Measurements from ENCODE around the gene EHBP1L1.

Gene EHBP1L1

GRCh38 chr11:65584723-65585171 lies 8.9 kb downstream of the EHBP1L1 start:
- peaks cover 46% of the 10 kb centered on the region for H3K36me3 Mint-ChIP-seq (ENCODE audit: low read depth)
- peaks cover 25% of the 10 kb centered on the region for H3K4me1 Mint-ChIP-seq (ENCODE audit: low read depth)
- no peak for DNase-seq (ENCODE audit: low spot score)
- H3K27ac Mint-ChIP-seq: no peak overlapping the region
- no peaks in the 10 kb centered on the region for H3K9me3 Mint-ChIP-seq
- H3K27me3 Mint-ChIP-seq (ENCODE audit: low read depth): no peaks in the 10 kb centered on the region
- H3K4me3 Mint-ChIP-seq: no peak overlapping the region

GRCh38 chr11:65585396-65586246 lies 9.8 kb downstream of the EHBP1L1 start:
- peaks cover 44% of the 10 kb centered on the region for H3K36me3 Mint-ChIP-seq (ENCODE audit: low read depth)
- no peak for DNase-seq (ENCODE audit: low spot score)
- H3K27ac Mint-ChIP-seq: peak overlapping the region; percentile 47
- no peaks in the 10 kb centered on the region for H3K9me3 Mint-ChIP-seq
- H3K4me3 Mint-ChIP-seq: peak overlapping the region; percentile 14
- H3K27me3 Mint-ChIP-seq (ENCODE audit: low read depth): no peaks in the 10 kb centered on the region
- peaks cover 25% of the 10 kb centered on the region for H3K4me1 Mint-ChIP-seq (ENCODE audit: low read depth)

- H3K9me3 Mint-ChIP-seq: no peaks in the 10 kb centered on the region
- no peaks in the 10 kb centered on the region for H3K27me3 Mint-ChIP-seq (ENCODE audit: low read depth)
- peaks cover 25% of the 10 kb centered on the region for H3K4me1 Mint-ChIP-seq (ENCODE audit: low read depth)
- peaks cover 44% of the 10 kb centered on the region for H3K36me3 Mint-ChIP-seq (ENCODE audit: low read depth)
- peak overlapping the region; percentile 14 for H3K4me3 Mint-ChIP-seq
- no peak for DNase-seq (ENCODE audit: low spot score)
- peak overlapping the region; percentile 47 for H3K27ac Mint-ChIP-seq
Measured at GRCh38 chr11:65586247-65586630, 10.4 kb downstream of the EHBP1L1 start.

- no peaks in the 10 kb centered on the region for H3K27me3 Mint-ChIP-seq (ENCODE audit: low read depth)
- peaks cover 44% of the 10 kb centered on the region for H3K36me3 Mint-ChIP-seq (ENCODE audit: low read depth)
- H3K4me3 Mint-ChIP-seq: no peak overlapping the region
- H3K27ac Mint-ChIP-seq: no peak overlapping the region
- peaks cover 25% of the 10 kb centered on the region for H3K4me1 Mint-ChIP-seq (ENCODE audit: low read depth)
- no peaks in the 10 kb centered on the region for H3K9me3 Mint-ChIP-seq
- DNase-seq (ENCODE audit: low spot score): no peak
Measured at GRCh38 chr11:65586676-65587075, 10.8 kb downstream of the EHBP1L1 start.

- Mint-ChIP-seq H3K27me3 (ENCODE audit: low read depth) (no peaks in the 10 kb centered on the region), H3K27ac (peak overlapping the region; percentile 92), H3K9me3 (no peaks in the 10 kb centered on the region), H3K36me3 (ENCODE audit: low read depth) (peaks cover 37% of the 10 kb centered on the region), H3K4me1 (ENCODE audit: low read depth) (peaks cover 25% of the 10 kb centered on the region), H3K4me3 (peak overlapping the region; percentile 74)
- DNase-seq (ENCODE audit: low spot score): peak; percentile 82
Measured at GRCh38 chr11:65588199-65589054, 12.6 kb downstream of the EHBP1L1 start.

GRCh38 chr11:65589444-65590239 lies 13.8 kb downstream of the EHBP1L1 start:
- Mint-ChIP-seq H3K4me3 (no peak overlapping the region), H3K27me3 (ENCODE audit: low read depth) (no peaks in the 10 kb centered on the region), H3K36me3 (ENCODE audit: low read depth) (peaks cover 28% of the 10 kb centered on the region), H3K9me3 (no peaks in the 10 kb centered on the region), H3K27ac (peak overlapping the region; percentile 92), H3K4me1 (ENCODE audit: low read depth) (peaks cover 26% of the 10 kb centered on the region)
- no peak for DNase-seq (ENCODE audit: low spot score)

GRCh38 chr11:65590240-65590738 lies 14.4 kb downstream of the EHBP1L1 start:
- Mint-ChIP-seq H3K36me3 (ENCODE audit: low read depth) (peaks cover 31% of the 10 kb centered on the region), H3K9me3 (no peaks in the 10 kb centered on the region), H3K4me3 (no peak overlapping the region), H3K27ac (peak overlapping the region; percentile 74), H3K4me1 (ENCODE audit: low read depth) (peaks cover 31% of the 10 kb centered on the region), H3K27me3 (ENCODE audit: low read depth) (no peaks in the 10 kb centered on the region)
- no peak for DNase-seq (ENCODE audit: low spot score)

- H3K4me3 Mint-ChIP-seq: no peak overlapping the region
- no peak for DNase-seq (ENCODE audit: low spot score)
- no peak overlapping the region for H3K27ac Mint-ChIP-seq
- peaks cover 26% of the 10 kb centered on the region for H3K4me1 Mint-ChIP-seq (ENCODE audit: low read depth)
- H3K27me3 Mint-ChIP-seq (ENCODE audit: low read depth): no peaks in the 10 kb centered on the region
- H3K36me3 Mint-ChIP-seq (ENCODE audit: low read depth): peaks cover 24% of the 10 kb centered on the region
- H3K9me3 Mint-ChIP-seq: no peaks in the 10 kb centered on the region
Measured at GRCh38 chr11:65591939-65592857, 16.3 kb downstream of the EHBP1L1 start.

- Mint-ChIP-seq H3K27me3 (ENCODE audit: low read depth) (no peaks in the 10 kb centered on the region), H3K4me1 (ENCODE audit: low read depth) (peaks cover 18% of the 10 kb centered on the region), H3K4me3 (no peak overlapping the region), H3K27ac (peak overlapping the region; percentile 26), H3K9me3 (no peaks in the 10 kb centered on the region), H3K36me3 (ENCODE audit: low read depth) (peaks cover 28% of the 10 kb centered on the region)
- DNase-seq (ENCODE audit: low spot score): no peak
Measured at GRCh38 chr11:65592858-65593517, 17.1 kb downstream of the EHBP1L1 start.

GRCh38 chr11:65593518-65594414 lies 17.9 kb downstream of the EHBP1L1 start:
- no peak for DNase-seq (ENCODE audit: low spot score)

GRCh38 chr11:65595131-65595530 lies 19.3 kb downstream of the EHBP1L1 start:
- peaks cover 27% of the 10 kb centered on the region for H3K36me3 Mint-ChIP-seq (ENCODE audit: low read depth)
- H3K27me3 Mint-ChIP-seq (ENCODE audit: low read depth): no peaks in the 10 kb centered on the region
- peak overlapping the region; percentile 58 for H3K4me3 Mint-ChIP-seq
- H3K4me1 Mint-ChIP-seq (ENCODE audit: low read depth): peaks cover 9% of the 10 kb centered on the region
- peak overlapping the region; percentile 90 for H3K27ac Mint-ChIP-seq
- no peak for DNase-seq (ENCODE audit: low spot score)
- H3K9me3 Mint-ChIP-seq: no peaks in the 10 kb centered on the region

More at GRCh38 chr11:65593518-65594414, 17.9 kb downstream of the EHBP1L1 start:
- Mint-ChIP-seq H3K9me3 (no peaks in the 10 kb centered on the region), H3K4me1 (ENCODE audit: low read depth) (peaks cover 11% of the 10 kb centered on the region), H3K4me3 (no peak overlapping the region), H3K27ac (peak overlapping the region; percentile 26), H3K27me3 (ENCODE audit: low read depth) (no peaks in the 10 kb centered on the region), H3K36me3 (ENCODE audit: low read depth) (peaks cover 28% of the 10 kb centered on the region)

All from T-helper 2 cell treated with Interferon-gamma antibody and Interleukin-4, amounts not matched to agents 5 μg/mL and 100 μg/mL, for 36 hours (primary cell).